H1 (cell line): ENCODE data around the gene TCF21. TPM values are rescaled to one million over a fixed set of nuclear protein-coding genes. Genes with fewer than 3 reads are reported as not detected.
A peak's percentile ranks its signal among the peaks of the same experiment; 100 is the strongest.

Source experiments
- CTCF ChIA-PET: fragments of 300-600 bp; sonication (Branson Sonifier 250); formaldehyde crosslinking; loops from one replicate; lab custom pipeline; 2021; ENCODE audit not compliant: partially characterized antibody; lab: Charles Lee
- POLR2A ChIA-PET: fragments of 300-600 bp; sonication (Branson Sonifier 250); formaldehyde crosslinking; loops from one replicate; lab custom pipeline; 2021; ENCODE audit warnings: inconsistent platforms; ENCODE audit not compliant: partially characterized antibody; lab: Charles Lee
- DNase-seq, 2 experiments: peaks; one replicate each; pipeline versions ENCODE4 v3.0.0 to v3.0.0-alpha.2; 2010 to 2022; ENCODE audit warnings: low spot score in 2 of 2, low read depth in 1 of 2, mixed read lengths in 1 of 2
- FAIRE-seq: peaks from 2 replicates; lab custom pipeline; 2011; peaks lifted over from hg19 to GRCh38; lab: Jason Lieb, UNC
- H2AFZ ChIP-seq: 2 replicates; pipeline ENCODE4 v1.8.1; 2012; ENCODE audit warnings: low read length, inconsistent platforms
- H2AK5ac ChIP-seq: 2 replicates; pipeline ENCODE4 v1.6.1; 2013; ENCODE audit warnings: low read depth, low read length
- H2BK120ac ChIP-seq: replicated peaks from 2 replicates; pipeline ENCODE3; 2013; ENCODE audit warnings: low read depth, low read length, inconsistent platforms
- H2BK12ac ChIP-seq: 2 replicates; pipeline ENCODE4 v1.6.1; 2013; ENCODE audit warnings: low read depth, low read length
- H2BK15ac ChIP-seq: 2 replicates; pipeline ENCODE4 v1.6.1; 2013; ENCODE audit warnings: low read length
- H2BK20ac ChIP-seq: 2 replicates; pipeline ENCODE4 v1.6.1; 2013; ENCODE audit warnings: low read length
- H2BK5ac ChIP-seq: 2 replicates; pipeline ENCODE4 v1.6.1; 2013; ENCODE audit warnings: low read depth, low read length
- H3K14ac ChIP-seq: 2 replicates; pipeline ENCODE4 v1.6.1; 2013; ENCODE audit warnings: inconsistent platforms; ENCODE audit not compliant: insufficient read length
- H3K18ac ChIP-seq: 2 replicates; pipeline ENCODE4 v1.6.1; 2013; ENCODE audit warnings: low read length; ENCODE audit errors: extremely low read depth
- H3K23ac ChIP-seq: 2 replicates; pipeline ENCODE4 v1.6.1; 2013; ENCODE audit warnings: inconsistent platforms; ENCODE audit not compliant: insufficient read length
- H3K23me2 ChIP-seq: 2 replicates; pipeline ENCODE4 v1.6.1; 2013; ENCODE audit warnings: low read depth, low read length
- H3K27ac ChIP-seq: 2 replicates; pipeline ENCODE4 v1.6.1; 2011; ENCODE audit warnings: low read depth, low read length, inconsistent platforms
- H3K27me3 ChIP-seq, 4 experiments: replicated peaks in 1 of 4; 1 replicate in 1 of 4; 2 replicates in 3 of 4; pipeline versions ENCODE4 v1.6.1 to v1.8.1; 2011 to 2013; ENCODE audit warnings: low read length in 3 of 4, mild to moderate bottlenecking in 3 of 4, inconsistent platforms in 2 of 4, mixed read lengths in 2 of 4, moderate library complexity in 1 of 4; ENCODE audit not compliant: control insufficient read depth in 3 of 4, insufficient read depth in 3 of 4; ENCODE audit errors: extremely low read depth in 1 of 4
- H3K36me3 ChIP-seq, 4 experiments: 2 replicates each; pipeline versions ENCODE4 v1.6.1 to v1.8.1; 2011 to 2013; ENCODE audit warnings: mild to moderate bottlenecking in 4 of 4, low read length in 3 of 4, moderate library complexity in 2 of 4, control low read depth in 1 of 4, inconsistent platforms in 1 of 4; ENCODE audit not compliant: insufficient read depth in 4 of 4, control insufficient read depth in 2 of 4
- H3K4ac ChIP-seq: replicated peaks from 2 replicates; pipeline ENCODE3; 2013; ENCODE audit warnings: low read length, low read depth, mixed read lengths, inconsistent platforms; ENCODE audit not compliant: insufficient read length
- H3K4me1 ChIP-seq, 4 experiments: replicated peaks in 1 of 4; 1 replicate in 1 of 4; 2 replicates in 3 of 4; pipeline versions ENCODE4 v1.6.1 to v1.8.1; 2011 to 2013; ENCODE audit warnings: low read length in 3 of 4, inconsistent platforms in 2 of 4, mixed read lengths in 1 of 4; ENCODE audit not compliant: insufficient read depth in 4 of 4, control insufficient read depth in 3 of 4
- H3K4me2 ChIP-seq, 2 experiments: 2 replicates each; pipeline versions ENCODE4 v1.6.1 to v1.8.1; 2011 to 2013; ENCODE audit warnings: low read depth in 2 of 2, low read length in 2 of 2, control low read depth in 1 of 2, inconsistent platforms in 1 of 2, mild to moderate bottlenecking in 1 of 2; ENCODE audit not compliant: insufficient read depth in 1 of 2
- H3K4me3 ChIP-seq, 4 experiments: fragments of 200-600, 300-600 bp in 1 of 4; sonication (generic), shearing (Covaris generic), sonication (Bioruptor Twin) in 1 of 4; 2 replicates each; pipeline versions ENCODE4 v1.5.1 to v1.8.1; 2011 to 2016; ENCODE audit warnings: low read length in 4 of 4, low read depth in 3 of 4, control low read depth in 2 of 4, inconsistent platforms in 2 of 4, mild to moderate bottlenecking in 2 of 4, mixed read lengths in 1 of 4, moderate library complexity in 1 of 4; ENCODE audit not compliant: insufficient read depth in 2 of 4; ENCODE audit errors: extremely low read depth in 1 of 4
- H3K56ac ChIP-seq: replicated peaks from 2 replicates; pipeline ENCODE3; 2013; ENCODE audit warnings: low read depth, mild to moderate bottlenecking, mixed read lengths, low read length, inconsistent platforms; ENCODE audit not compliant: insufficient read length
- H3K79me1 ChIP-seq: 2 replicates; pipeline ENCODE4 v1.6.1; 2013; ENCODE audit warnings: low read depth, low read length, control low read depth
- H3K79me2 ChIP-seq, 2 experiments: 2 replicates each; pipeline versions ENCODE4 v1.6.1 to v1.8.1; 2012 to 2013; ENCODE audit warnings: low read length in 2 of 2, mild to moderate bottlenecking in 2 of 2, inconsistent platforms in 1 of 2; ENCODE audit not compliant: insufficient read depth in 2 of 2, control insufficient read depth in 1 of 2
- H3K9ac ChIP-seq, 4 experiments: replicated peaks in 1 of 4; 1 replicate in 1 of 4; 2 replicates in 3 of 4; pipeline versions ENCODE4 v1.6.1 to v1.8.1; 2011 to 2013; ENCODE audit warnings: low read depth in 3 of 4, low read length in 3 of 4, control low read depth in 2 of 4, mild to moderate bottlenecking in 2 of 4, moderate library complexity in 2 of 4, inconsistent platforms in 1 of 4; ENCODE audit errors: extremely low read depth in 1 of 4
- H3K9me3 ChIP-seq, 2 experiments: 2 replicates each; pipeline versions ENCODE4 v1.6.1 to v1.8.1; 2012 to 2013; ENCODE audit warnings: mild to moderate bottlenecking in 2 of 2, moderate library complexity in 2 of 2, control low read depth in 1 of 2, inconsistent platforms in 1 of 2, low read depth in 1 of 2, low read length in 1 of 2, mixed read lengths in 1 of 2; ENCODE audit not compliant: insufficient read depth in 2 of 2
- H4K20me1 ChIP-seq, 2 experiments: replicated peaks in 1 of 2; 2 replicates each; pipeline versions ENCODE3 to v1.8.1; 2011 to 2013; ENCODE audit warnings: inconsistent platforms in 2 of 2, low read length in 2 of 2, mild to moderate bottlenecking in 1 of 2; ENCODE audit not compliant: insufficient read depth in 2 of 2, control insufficient read depth in 1 of 2
- H4K5ac ChIP-seq: 2 replicates; pipeline ENCODE4 v1.6.1; 2013; ENCODE audit warnings: low read length, low read depth, mixed read lengths, inconsistent platforms; ENCODE audit not compliant: insufficient read length
- H4K8ac ChIP-seq: 2 replicates; pipeline ENCODE4 v1.8.0; 2013; ENCODE audit warnings: mild to moderate bottlenecking, moderate library complexity, low read length, inconsistent platforms; ENCODE audit not compliant: insufficient read depth; ENCODE audit errors: extremely low read depth
- H4K91ac ChIP-seq: replicated peaks from 2 replicates; pipeline ENCODE3; 2013; ENCODE audit warnings: low read length, mixed read lengths, inconsistent platforms; ENCODE audit not compliant: insufficient read length
- FOSL1 ChIP-seq: IDR thresholded peaks from 2 replicates; pipeline ENCODE4 v1.6.1; 2011; ENCODE audit warnings: mild to moderate bottlenecking, low read depth, low read length, moderate library complexity; ENCODE audit not compliant: insufficient read depth
- RBBP5 ChIP-seq: IDR thresholded peaks from 2 replicates; pipeline ENCODE4 v1.7.1; 2012; ENCODE audit warnings: low read depth, mild to moderate bottlenecking, inconsistent platforms, low read length, moderate library complexity, borderline replicate concordance
- SP2 ChIP-seq: IDR thresholded peaks from 2 replicates; pipeline ENCODE4 v1.6.1; 2012; ENCODE audit warnings: mild to moderate bottlenecking, low read length, inconsistent platforms
- WGBS, 2 experiments: shearing (Covaris generic) in 1 of 2; methylation state at CpG; one replicate each; pipeline versions ENCODE4 v1.1.6 to v1.1.7; 2013 to 2015; ENCODE audit warnings: low lambda C conversion rate in 2 of 2, mixed read lengths in 2 of 2, inconsistent platforms in 1 of 2, low coverage in 1 of 2, missing lambda C conversion rate in 1 of 2; ENCODE audit not compliant: insufficient replicate concordance in 2 of 2, insufficient coverage in 1 of 2, insufficient read length in 1 of 2; ENCODE audit errors: extremely low coverage in 1 of 2, missing lambda C conversion rate in 1 of 2; 5-methylcytosine and 5-hydroxymethylcytosine counted together
- polyA plus RNA-seq, 7 experiments: library from polyadenylated mRNA; depleted of rRNA in 3 of 7; stranded (reverse) in 5 of 7; unstranded in 2 of 7; fragments of >200 nt in 5 of 7; fragments of 200-250 nt in 2 of 7; gene quantifications; 1 replicate in 5 of 7; 2 replicates in 1 of 7; 4 replicates in 1 of 7; pipeline versions ENCODE4 v1.2.1 to v1.2.3, GENCODE V29; 2011 to 2013; ENCODE audit warnings: missing spikeins in 2 of 7, mixed read lengths in 2 of 7
- total RNA-seq: library from RNA; stranded (reverse); fragmentation: NEBNext Ultra II Directional; extraction: Animal tissue kit (Norgen Biotek cat#: 25700); gene quantifications from 2 replicates; pipeline ENCODE4 v1.2.1, GENCODE V29; 2021

TCF21 gene
- total and polyA plus RNA-seq, 2 of the 8 experiments (the other 6 are each of a cell fraction or from before 2014, with no cell fraction given) = 0.05 to 0.09 TPM

DNA sequence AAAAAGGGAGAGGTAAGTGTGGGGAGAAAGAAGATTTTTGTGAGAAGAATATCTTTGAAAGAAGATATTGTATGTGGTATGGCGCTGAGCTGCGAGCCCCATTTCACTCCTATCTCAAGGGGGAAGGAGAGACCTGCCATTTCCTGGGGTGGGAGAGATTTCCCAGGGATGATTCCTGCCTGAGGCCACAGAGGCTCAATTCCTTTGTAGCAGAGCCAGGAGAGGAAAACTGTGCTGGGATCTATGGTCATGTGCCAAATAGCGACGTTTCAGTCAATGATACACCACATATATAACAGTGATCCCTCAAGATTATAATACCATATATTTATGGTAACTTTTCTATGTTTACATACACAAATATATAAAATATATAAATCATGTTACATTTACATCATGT is 28.9 kb downstream of the TCF21 start:
- Histone ChIP-seq H3K27me3 (no peaks in the 10 kb centered on the region), H2BK5ac (no peak overlapping the region), H2AK5ac (no peak overlapping the region), H3K9me3 (0 out of 4 replicates have a peak, but pooled peaks cover 0 to 4% of the 10 kb centered on the region in 2 experiments), H3K4me1 (peaks cover 0 to 7% (median 3%) of the 10 kb centered on the region in 4 experiments; a peak in 6 of 7 replicates), H4K91ac (no peak overlapping the region), H2BK120ac (no peak overlapping the region), H3K23me2 (no peaks in the 10 kb centered on the region), H4K5ac (no peak overlapping the region), H3K79me2 (no peaks in the 10 kb centered on the region), H4K20me1 (no peaks in the 10 kb centered on the region), H3K23ac (no peak overlapping the region), H3K36me3 (no peaks in the 10 kb centered on the region), H3K9ac (no peak overlapping the region), H2BK15ac (no peak overlapping the region), H4K8ac (no peak overlapping the region; the same call in 1 of the 2 replicates), H3K4me2 (no peak overlapping the region), H2AFZ (no peak overlapping the region), H2BK12ac (no peak overlapping the region), H3K79me1 (no peaks in the 10 kb centered on the region), H3K56ac (no peak overlapping the region), H3K18ac (peak overlapping the region; percentile 53; the same call in 1 of the 2 replicates), H2BK20ac (no peak overlapping the region), H3K14ac (no peak overlapping the region), H3K27ac (no peak overlapping the region), H3K4ac (no peak overlapping the region), H3K4me3 (no peak overlapping the region)
- no peak for DNase-seq
- ChIA-PET POLR2A (no interaction called here), CTCF (interaction anchor here (0.9 to 5.9 kb wide), 10 partner anchors 28 to 367 kb away, joined by 3 to 62 read pairs (median 9); no protein-coding TSS in a partner anchor)
- no peak for FAIRE-seq
- TF ChIP-seq SP2 (no peak), RBBP5 (no peak), FOSL1 (no peak)
- WGBS, 2 experiments = 84 to 100% methylated on average over 1 to 4 of the region's 4 CpGs
